G401 (cell line): ENCODE data around the gene SPEM1. TPM values are rescaled to one million over a fixed set of nuclear protein-coding genes. Genes with fewer than 3 reads are reported as not detected.
"Not testable (repeated sequence)": the region's sequence is repeated elsewhere in the genome, so short reads cannot be mapped to it uniquely, and the experiment has no call there.

Source experiments
- DNase-seq: peaks from one replicate; pipeline ENCODE4 v3.0.0-alpha.2; 2015; ENCODE audit warnings: low spot score
- in situ Hi-C: cut with HindIII; loops from 2 replicates; pipeline ENCODE4 v1.10.0; 2016; ENCODE audit warnings: low sequenced_read_pairs, mixed read lengths
- total RNA-seq: library from RNA; depleted of rRNA; stranded (reverse); fragments of >200 nt; shearing (Covaris generic); gene quantifications from 2 replicates; pipeline ENCODE4 v1.2.3, GENCODE V29; 2014; rRNA removed

Gene SPEM1
- total RNA-seq, 1 experiment from 2014 or later: not detected

- DNase-seq: no peak
- in situ Hi-C loops: no loop called here
These were observed 42.6 kb downstream of the SPEM1 start for GRCh38 chr17:7462474-7463371.

GRCh38 chr17:7463372-7463846 lies 43.3 kb downstream of the SPEM1 start:
- no peak for DNase-seq
- in situ Hi-C loops: no loop called here

GRCh38 chr17:7464081-7464480 lies 44.0 kb downstream of the SPEM1 start:
- in situ Hi-C loops: no loop called here
- no peak for DNase-seq

GRCh38 chr17:7465597-7466275 lies 45.6 kb downstream of the SPEM1 start:
- in situ Hi-C loops: no loop called here
- DNase-seq: no peak

GRCh38 chr17:7466318-7466638 lies 46.2 kb downstream of the SPEM1 start:
- DNase-seq: no peak
- in situ Hi-C loops: no loop called here

GRCh38 chr17:7466639-7467341 lies 46.7 kb downstream of the SPEM1 start:
- in situ Hi-C loops: no loop called here
- peak; percentile 54 for DNase-seq

- no peak for DNase-seq
- in situ Hi-C loops: no loop called here
These were observed 47.4 kb downstream of the SPEM1 start for GRCh38 chr17:7467498-7467897.

- DNase-seq: no peak
- in situ Hi-C loops: no loop called here
These were observed 48.2 kb downstream of the SPEM1 start for GRCh38 chr17:7468290-7468689.

- in situ Hi-C loops: no loop called here
- no peak for DNase-seq
These were observed 48.8 kb downstream of the SPEM1 start for GRCh38 chr17:7468804-7469389.

GRCh38 chr17:7469843-7470242 lies 49.7 kb downstream of the SPEM1 start:
- DNase-seq, in situ Hi-C loops: not testable (repeated sequence)

GRCh38 chr17:7470457-7470973 lies 50.4 kb downstream of the SPEM1 start:
- DNase-seq, in situ Hi-C loops: not testable (repeated sequence)

Other genes with a start within 250 kb of the SPEM1 start
- 3.3 and 7.1 TPM in 2 replicates for gene ASGR1, start 241.0 kb upstream of the SPEM1 start, total RNA-seq
- gene DLG4, start 200.5 kb upstream of the SPEM1 start, total RNA-seq: 15.5 and 18.8 TPM in 2 replicates
- 399 and 405 TPM in 2 replicates for gene ACADVL, start 200.4 kb upstream of the SPEM1 start, total RNA-seq
- gene DVL2, start 185.8 kb upstream of the SPEM1 start, total RNA-seq: 89.9 and 99.0 TPM in 2 replicates
- 113 and 121 TPM in 2 replicates for gene PHF23, start 180.9 kb upstream of the SPEM1 start, total RNA-seq
- 227 and 249 TPM in 2 replicates for gene GABARAP, start 177.9 kb upstream of the SPEM1 start, total RNA-seq
- gene CTDNEP1, start 168.6 kb upstream of the SPEM1 start, total RNA-seq: 18.3 and 26.8 TPM in 2 replicates
- 74.1 and 95.6 TPM in 2 replicates for gene ELP5, start 168.1 kb upstream of the SPEM1 start, total RNA-seq
- 0.17 and 3.5 TPM in 2 replicates for gene CLDN7, start 157.8 kb upstream of the SPEM1 start, total RNA-seq
- gene SLC2A4, start 138.6 kb upstream of the SPEM1 start, total RNA-seq: 2.3 and 2.7 TPM in 2 replicates
- gene YBX2, start 125.7 kb upstream of the SPEM1 start, total RNA-seq: 20.5 and 20.9 TPM in 2 replicates
- 1,140 and 1,147 TPM in 2 replicates for gene EIF5A, start 112.7 kb upstream of the SPEM1 start, total RNA-seq
- gene GPS2, start 105.0 kb upstream of the SPEM1 start, total RNA-seq: 109 and 113 TPM in 2 replicates
- 21.4 and 50.0 TPM in 2 replicates for gene NEURL4, start 91.0 kb upstream of the SPEM1 start, total RNA-seq
- gene ACAP1, start 83.8 kb upstream of the SPEM1 start, total RNA-seq: 0.61 TPM in 1 of 2 replicates, not detected in the other
- 12.0 and 14.3 TPM in 2 replicates for gene KCTD11, start 68.2 kb upstream of the SPEM1 start, total RNA-seq
- gene TMEM95, start 65.2 kb upstream of the SPEM1 start, total RNA-seq: not detected in 2 replicates
- gene TNK1, start 39.2 kb upstream of the SPEM1 start, total RNA-seq: not detected in 2 replicates
- 7.9 and 8.3 TPM in 2 replicates for gene PLSCR3, start 25.8 kb upstream of the SPEM1 start, total RNA-seq
- 200 and 369 TPM in 2 replicates for gene TMEM256, start 16.2 kb upstream of the SPEM1 start, total RNA-seq
- 5.5 and 6.8 TPM in 2 replicates for gene NLGN2, start 12.5 kb upstream of the SPEM1 start, total RNA-seq
- gene SPEM2, start 5.3 kb downstream of the SPEM1 start, total RNA-seq: not detected in 2 replicates
- not detected in 2 replicates for gene SPEM3, start 8.5 kb downstream of the SPEM1 start, total RNA-seq
- gene TMEM102, start 15.1 kb downstream of the SPEM1 start, total RNA-seq: 4.6 and 4.9 TPM in 2 replicates
- 20.4 and 24.2 TPM in 2 replicates for gene FGF11, start 19.2 kb downstream of the SPEM1 start, total RNA-seq
- gene CHRNB1, start 24.7 kb downstream of the SPEM1 start, total RNA-seq: 7.6 and 24.0 TPM in 2 replicates
- 4.1 and 4.4 TPM in 2 replicates for gene ZBTB4, start 59.3 kb downstream of the SPEM1 start, total RNA-seq
- gene SLC35G6, start 61.1 kb downstream of the SPEM1 start, total RNA-seq: not detected in 2 replicates
- 52.7 and 52.8 TPM in 2 replicates for gene POLR2A, start 64.0 kb downstream of the SPEM1 start, total RNA-seq
- not detected in 2 replicates for gene TNFSF12, start 128.7 kb downstream of the SPEM1 start, total RNA-seq
- gene TNFSF13, start 138.4 kb downstream of the SPEM1 start, total RNA-seq: 1.5 TPM in 1 of 2 replicates, not detected in the other
- 157 and 182 TPM in 2 replicates for gene SENP3, start 141.6 kb downstream of the SPEM1 start, total RNA-seq
- gene CD68, start 159.3 kb downstream of the SPEM1 start, total RNA-seq: 119 and 129 TPM in 2 replicates
- 151 and 157 TPM in 2 replicates for gene MPDU1, start 163.5 kb downstream of the SPEM1 start, total RNA-seq
- 6.8 and 12.1 TPM in 2 replicates for gene SOX15, start 169.8 kb downstream of the SPEM1 start, total RNA-seq
- gene FXR2, start 194.6 kb downstream of the SPEM1 start, total RNA-seq: 75.9 and 88.0 TPM in 2 replicates
- gene SAT2, start 207.5 kb downstream of the SPEM1 start, total RNA-seq: 70.2 and 96.9 TPM in 2 replicates
- gene SHBG, start 209.8 kb downstream of the SPEM1 start, total RNA-seq: not detected in 2 replicates
- gene ATP1B2, start 230.6 kb downstream of the SPEM1 start, total RNA-seq: not detected in 2 replicates